Endodermal cell (in vitro differentiated cells): Measurements from ENCODE around the gene BTBD18. TPM values are rescaled to one million over a fixed set of nuclear protein-coding genes. Genes with fewer than 3 reads are reported as not detected.

Experiments
- DNase-seq: peaks from one replicate; pipeline ENCODE4 v3.0.0-alpha.2; 2017
- H3K27ac ChIP-seq: 2 replicates; pipeline ENCODE4 v1.5.1; 2013; ENCODE audit warnings: mild to moderate bottlenecking, low read depth, low read length, moderate library complexity
- H3K27me3 ChIP-seq: 2 replicates; pipeline ENCODE4 v1.6.1; 2013; ENCODE audit warnings: mild to moderate bottlenecking, low read length, moderate library complexity; ENCODE audit not compliant: insufficient read depth, control insufficient read depth, poor library complexity, severe bottlenecking
- H3K36me3 ChIP-seq: 2 replicates; pipeline ENCODE4 v1.7.0; 2013; ENCODE audit warnings: mild to moderate bottlenecking, low read length, moderate library complexity; ENCODE audit not compliant: control insufficient read depth, insufficient read depth
- H3K4me1 ChIP-seq: one replicate; pipeline ENCODE4 v1.7.0; 2013; ENCODE audit warnings: low read length; ENCODE audit not compliant: control insufficient read depth, insufficient read depth
- H3K4me3 ChIP-seq: 2 replicates; pipeline ENCODE4 v1.5.1; 2013; ENCODE audit warnings: mild to moderate bottlenecking, low read length, moderate library complexity
- H3K9ac ChIP-seq: 2 replicates; pipeline ENCODE4 v1.6.1; 2013; ENCODE audit warnings: mild to moderate bottlenecking, low read length, moderate library complexity; ENCODE audit not compliant: poor library complexity, severe bottlenecking; ENCODE audit errors: extremely low read depth
- H3K9me3 ChIP-seq: 2 replicates; pipeline ENCODE4 v1.6.1; 2013; ENCODE audit warnings: mild to moderate bottlenecking, low read length, moderate library complexity; ENCODE audit not compliant: control insufficient read depth
- H3K27ac Mint-ChIP-seq: 2 replicates; pipeline ENCODE4 v1.8.0; 2020; ENCODE audit warnings: mixed read lengths
- H3K27me3 Mint-ChIP-seq: 2 replicates; pipeline ENCODE4 v1.8.0; 2021; ENCODE audit warnings: mild to moderate bottlenecking, mixed read lengths; ENCODE audit not compliant: insufficient read depth
- H3K36me3 Mint-ChIP-seq: 2 replicates; pipeline ENCODE4 v1.8.0; 2020; ENCODE audit warnings: low read depth, mixed read lengths
- H3K4me1 Mint-ChIP-seq: 2 replicates; pipeline ENCODE4 v1.8.0; 2020; ENCODE audit warnings: mixed read lengths
- H3K4me3 Mint-ChIP-seq: 2 replicates; pipeline ENCODE4 v1.8.0; 2020; ENCODE audit warnings: mild to moderate bottlenecking, moderate library complexity, mixed read lengths
- H3K9me3 Mint-ChIP-seq: 2 replicates; pipeline ENCODE4 v1.8.0; 2020; ENCODE audit warnings: mild to moderate bottlenecking, mixed read lengths
- CTCF ChIP-seq: fragments of 200-600 bp; sonication (generic); conservative IDR thresholded peaks from 2 replicates; pipeline ENCODE4 v1.5.0; 2021; ENCODE audit warnings: antibody characterized with exemption, mild to moderate bottlenecking
- WGBS, 2 experiments: methylation state at CpG; one replicate each; pipeline versions ENCODE4 v1.1.5 to v1.1.7; 2013; ENCODE audit warnings: missing lambda C conversion rate in 2 of 2, mixed read lengths in 1 of 2; ENCODE audit not compliant: insufficient coverage in 1 of 2, insufficient read length in 1 of 2; 5-methylcytosine and 5-hydroxymethylcytosine counted together
- total RNA-seq, 2 donors: library from RNA; stranded (reverse); fragmentation: NEBNext Ultra II Directional in 1 of 2; extraction: Animal tissue kit (Norgen Biotek cat#: 25700) in 1 of 2; gene quantifications; 2 replicates in 1 of 2; 3 replicates in 1 of 2; pipeline ENCODE4 v1.2.1, GENCODE V29; 2021

The BTBD18 gene
- total RNA-seq, 2 donors from 2014 or later, result not detected

GRCh38 chr11:57792060-57792541 is 40.5 kb upstream of the BTBD18 start:
- H3K27me3 Mint-ChIP-seq, result no peaks in the 10 kb centered on the region
- peaks cover 34% of the 10 kb centered on the region for H3K4me1 Mint-ChIP-seq

GRCh38 chr11:57791321-57792059 is 39.9 kb upstream of the BTBD18 start:
- DNase-seq, result peak; percentile 58
- no peaks in the 10 kb centered on the region for H3K27me3 ChIP-seq
- Mint-ChIP-seq H3K36me3 (peaks cover 54% of the 10 kb centered on the region), H3K9me3 (no peaks in the 10 kb centered on the region), H3K4me3 (no peak overlapping the region), H3K27ac (peak overlapping the region; percentile 49), H3K4me1 (peaks cover 40% of the 10 kb centered on the region), H3K27me3 (no peaks in the 10 kb centered on the region)
- no peaks in the 10 kb centered on the region for H3K9me3 ChIP-seq
- no peak overlapping the region for H3K4me3 ChIP-seq
- H3K27ac ChIP-seq, result no peak overlapping the region
- H3K4me1 ChIP-seq, result peaks cover 5% of the 10 kb centered on the region
- no peak for TF ChIP-seq CTCF
- H3K9ac ChIP-seq, result no peak overlapping the region
- peaks cover 61% of the 10 kb centered on the region for H3K36me3 ChIP-seq
- 96 to 97% methylated on average over 9 to 21 of the region's 22 CpGs for WGBS, 2 experiments

More at GRCh38 chr11:57792060-57792541, 40.5 kb upstream of the BTBD18 start:
- Histone ChIP-seq H3K4me1 (peaks cover 5% of the 10 kb centered on the region), H3K9ac (no peak overlapping the region), H3K36me3 (peaks cover 65% of the 10 kb centered on the region), H3K4me3 (no peak overlapping the region), H3K27ac (no peak overlapping the region), H3K27me3 (no peaks in the 10 kb centered on the region), H3K9me3 (no peaks in the 10 kb centered on the region)
- TF ChIP-seq CTCF, result no peak
- H3K27ac Mint-ChIP-seq, result peak overlapping the region; percentile 49
- WGBS, 2 experiments, result 98 to 100% methylated on average over 7 of the region's 7 CpGs
- H3K4me3 Mint-ChIP-seq, result no peak overlapping the region
- H3K9me3 Mint-ChIP-seq, result no peaks in the 10 kb centered on the region
- no peak for DNase-seq
- H3K36me3 Mint-ChIP-seq, result peaks cover 57% of the 10 kb centered on the region

- peaks cover 5% of the 10 kb centered on the region for H3K4me1 ChIP-seq
- peaks cover 49% of the 10 kb centered on the region for H3K4me1 Mint-ChIP-seq
These were observed 37.1 kb upstream of the BTBD18 start for GRCh38 chr11:57788703-57789088.

More at GRCh38 chr11:57788703-57789088, 37.1 kb upstream of the BTBD18 start:
- Histone ChIP-seq H3K9ac (no peak overlapping the region), H3K9me3 (no peaks in the 10 kb centered on the region), H3K27me3 (no peaks in the 10 kb centered on the region), H3K27ac (no peak overlapping the region), H3K36me3 (peaks cover 37% of the 10 kb centered on the region), H3K4me3 (no peak overlapping the region)
- Mint-ChIP-seq H3K9me3 (no peaks in the 10 kb centered on the region), H3K27me3 (no peaks in the 10 kb centered on the region), H3K27ac (peak overlapping the region; percentile 50), H3K4me3 (no peak overlapping the region), H3K36me3 (peaks cover 40% of the 10 kb centered on the region)
- no peak for DNase-seq
- TF ChIP-seq CTCF, result no peak
